PFSK-1 (cell line): Measurements from ENCODE around the gene DNAI4.

Experiments used
- FOXP2 ChIP-seq: optimal IDR thresholded peaks from 2 replicates; pipeline ENCODE3; 2011; ENCODE audit warnings: borderline replicate concordance, control low read depth, inconsistent platforms; ENCODE audit not compliant: insufficient read depth; ENCODE audit errors: extremely low read length, extremely low read depth
- TAF1 ChIP-seq: IDR thresholded peaks from 2 replicates; pipeline ENCODE4 v1.6.1; 2012; ENCODE audit warnings: low read length, control low read depth, borderline replicate concordance; ENCODE audit not compliant: insufficient read depth

GRCh38 chr1:66848193-66848592, 76.5 kb downstream of the DNAI4 start:
- TF ChIP-seq TAF1 (no peak), FOXP2 (no peak)
